HG02970 (cell line): ENCODE measurements around the gene STK38.

ENCODE experiments used
- ATAC-seq: cut with Tn5 transposase; IDR thresholded peaks from one replicate; pipeline ENCODE4 v1.9.1; 2021; ENCODE audit warnings: mild to moderate bottlenecking, moderate library complexity, moderate number of reproducible peaks; ENCODE audit not compliant: unreplicated experiment, low FRiP score

The STK38 gene

GRCh38 chr6:36566418-36566905 is 19.2 kb upstream of the STK38 start:
- no peak for ATAC-seq

- no peak for ATAC-seq
Measured at GRCh38 chr6:36563928-36564284, 16.6 kb upstream of the STK38 start.

DNA sequence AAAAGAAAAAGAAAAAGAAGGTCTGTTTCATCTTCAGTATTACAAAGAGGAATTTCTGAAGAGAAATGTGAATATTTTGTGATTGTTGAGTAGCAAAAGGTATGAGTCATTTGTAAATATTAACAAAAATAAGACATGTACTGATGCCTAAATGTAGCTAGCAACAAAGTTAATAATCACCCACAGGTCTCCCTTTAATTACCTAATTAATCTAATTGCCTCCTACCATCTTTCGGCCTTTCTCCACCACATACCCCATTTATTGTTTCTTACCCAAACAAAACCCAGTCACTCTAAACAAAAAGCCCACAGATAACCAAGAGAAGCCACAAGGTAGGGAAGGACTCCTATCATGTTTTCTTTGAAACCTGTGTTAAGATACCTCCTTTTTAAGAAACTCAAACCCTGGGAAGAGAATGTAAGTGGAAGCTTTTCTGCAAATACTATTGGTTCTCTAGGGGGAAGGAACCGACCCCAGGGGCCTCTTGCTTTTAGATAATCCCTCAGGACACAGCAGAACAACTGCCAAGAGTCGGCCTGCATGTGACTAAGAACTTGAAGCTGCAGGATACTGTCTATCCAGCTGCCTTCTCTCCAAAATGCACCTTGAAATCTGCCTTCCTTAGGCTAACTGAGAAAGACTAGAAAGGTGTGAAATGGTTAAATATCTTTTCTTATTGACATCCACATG is 16.1 kb upstream of the STK38 start:
- ATAC-seq, result no peak

DNA sequence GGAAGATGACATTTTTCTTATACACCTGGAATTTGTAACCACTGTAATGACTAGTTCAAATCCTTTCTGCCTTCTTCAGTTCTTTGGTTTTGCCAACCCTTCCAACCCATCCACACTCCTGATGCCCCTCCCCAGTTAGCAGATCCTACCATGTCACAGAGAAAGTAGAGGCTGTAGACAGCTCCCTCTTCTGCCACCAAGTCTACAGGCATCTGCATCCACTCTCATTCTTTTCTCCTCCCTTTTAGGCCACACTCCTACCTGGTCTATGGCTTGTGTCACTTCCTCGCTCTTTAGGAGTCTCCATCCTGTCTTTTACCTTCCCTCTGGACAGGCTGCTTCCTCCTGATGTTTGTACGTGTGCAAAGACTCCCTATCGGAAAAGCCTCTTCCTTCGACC is 13.5 kb upstream of the STK38 start:
- no peak for ATAC-seq

DNA sequence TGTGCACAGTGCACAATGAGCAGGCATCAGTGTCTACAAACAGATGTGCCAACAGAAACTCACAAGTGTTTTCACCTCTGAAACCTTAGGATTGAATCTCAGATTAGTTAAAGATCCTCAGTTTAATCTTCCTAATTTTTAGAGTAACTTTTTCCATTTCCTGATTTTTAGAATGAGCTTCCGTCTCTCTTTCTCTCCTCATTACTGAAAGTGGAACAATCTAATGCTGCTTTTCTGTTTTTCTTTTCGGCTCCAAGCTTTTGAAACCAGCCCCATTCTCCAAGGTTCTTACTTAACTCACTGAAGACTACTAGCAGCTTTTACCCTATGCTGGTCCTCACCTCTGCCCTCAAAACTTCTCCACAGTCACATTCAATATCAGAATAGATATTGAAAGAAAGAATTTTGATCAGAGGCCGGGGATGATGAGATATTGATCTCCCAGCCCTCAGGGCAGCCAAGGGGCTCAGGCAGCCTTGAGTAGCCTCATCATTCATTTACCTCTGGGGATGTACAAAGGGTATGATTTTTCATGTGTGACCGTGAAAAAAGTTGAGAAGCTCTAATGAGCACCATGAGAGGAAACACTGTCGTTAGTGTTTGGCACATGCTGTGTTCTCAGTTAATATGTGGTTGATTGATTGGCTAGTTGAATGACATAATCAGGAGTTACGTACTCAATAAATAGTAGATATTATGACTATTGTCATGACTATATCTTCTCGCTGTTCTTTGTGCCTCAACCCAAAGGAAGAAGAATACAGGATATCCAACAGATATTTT is 11.9 kb upstream of the STK38 start:
- ATAC-seq, result no peak

- ATAC-seq, result no peak
Measured at GRCh38 chr6:36556281-36556680, 9.0 kb upstream of the STK38 start.

GRCh38 chr6:36555750-36556252 is 8.5 kb upstream of the STK38 start:
- no peak for ATAC-seq

GRCh38 chr6:36550473-36551000 is 3.3 kb upstream of the STK38 start:
- ATAC-seq, result no peak

- ATAC-seq, result no peak
Measured at GRCh38 chr6:36548401-36548743, 1.1 kb upstream of the STK38 start.

GRCh38 chr6:36547646-36548400 is 544 bp upstream of the STK38 start:
- ATAC-seq, result no peak

- ATAC-seq, result peak; percentile 15
Measured at GRCh38 chr6:36546308-36546919, 865 bp downstream of the STK38 start.

GRCh38 chr6:36545767-36546307 is 1.4 kb downstream of the STK38 start:
- no peak for ATAC-seq

DNA sequence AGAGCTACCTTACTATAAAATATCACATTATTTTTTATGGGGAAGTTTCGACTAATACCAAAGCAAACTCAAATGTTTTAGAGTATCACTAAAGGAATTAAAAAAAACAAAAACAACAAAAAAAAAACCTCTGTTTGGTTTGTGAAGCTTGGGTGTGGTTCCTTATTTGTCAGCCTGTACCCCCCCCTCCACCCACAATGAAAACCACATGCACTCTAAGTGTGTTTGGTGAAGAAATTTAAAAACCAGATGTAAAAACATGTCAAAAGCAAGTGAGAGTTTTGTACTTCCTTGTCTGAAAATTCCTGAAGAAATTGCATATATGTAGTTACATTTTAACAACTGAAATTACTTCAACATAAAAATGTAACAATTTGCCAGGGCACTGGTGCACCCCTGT is 3.1 kb downstream of the STK38 start:
- no peak for ATAC-seq

- ATAC-seq, result no peak
Measured at GRCh38 chr6:36542041-36542440, 5.2 kb downstream of the STK38 start.

DNA sequence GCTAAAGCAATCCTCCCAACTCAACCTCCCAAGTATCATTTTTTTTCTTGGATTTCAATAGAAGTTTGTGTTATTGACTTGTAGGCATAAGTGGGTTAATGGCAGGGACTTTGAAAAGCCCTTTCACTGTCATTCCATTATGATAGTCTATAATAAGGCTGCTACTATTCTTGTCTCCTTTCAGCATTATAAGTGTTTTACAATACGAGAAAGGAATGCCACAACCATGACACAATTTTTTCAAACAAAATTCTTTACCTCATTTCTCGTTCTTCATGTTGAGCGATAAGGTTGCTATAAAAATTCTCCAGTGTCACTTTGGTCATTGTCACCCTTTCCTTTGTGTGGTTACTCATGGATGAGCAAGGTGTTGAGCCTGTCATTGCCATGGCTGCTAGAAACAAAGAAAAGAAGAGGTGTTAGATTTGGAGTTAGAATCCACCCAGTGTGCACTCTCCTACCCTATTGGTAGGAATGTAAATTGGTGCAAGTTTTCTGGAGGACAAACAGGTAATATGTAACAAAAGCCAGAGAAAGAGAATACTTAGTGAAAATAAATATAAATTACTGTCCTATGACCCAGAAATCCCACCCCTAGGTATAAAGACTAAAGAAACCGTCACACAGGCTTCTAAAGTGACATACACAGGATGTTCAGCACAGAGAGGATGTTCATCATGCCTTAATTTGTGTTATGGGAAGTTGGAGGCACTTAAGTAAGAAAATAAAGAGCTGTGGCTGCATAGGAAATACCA is 7.3 kb downstream of the STK38 start:
- ATAC-seq, result no peak

DNA sequence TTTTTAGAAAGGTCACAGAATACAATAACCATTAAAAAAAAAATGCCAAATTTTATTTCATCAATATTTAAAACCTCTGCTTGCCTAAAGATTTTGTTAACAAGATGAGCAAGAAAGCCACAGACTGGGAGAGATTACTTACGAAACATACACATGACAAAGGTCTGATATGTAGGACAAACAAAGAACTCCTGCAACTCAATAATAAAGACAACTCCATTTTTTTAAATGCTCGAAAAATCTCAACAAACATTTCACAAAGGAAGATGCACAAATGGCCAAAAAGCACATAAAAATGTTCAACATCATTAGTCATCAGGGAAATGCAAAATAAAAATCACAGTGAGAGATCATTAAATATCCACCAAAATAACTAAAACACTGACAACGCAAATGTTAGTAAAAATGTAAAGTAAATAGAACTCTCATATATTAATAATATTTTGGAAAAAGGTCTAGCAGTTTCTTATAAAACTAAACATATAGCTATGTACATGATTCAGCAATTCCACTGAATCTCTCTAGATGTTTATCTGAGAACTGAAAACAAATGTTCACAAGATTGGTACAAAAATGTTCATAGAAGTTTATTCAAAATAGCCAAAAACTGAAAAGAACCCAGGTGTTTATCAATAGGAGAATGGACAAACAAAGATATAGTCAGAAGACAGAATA is 10.3 kb downstream of the STK38 start:
- ATAC-seq, result no peak

GRCh38 chr6:36533321-36533720 is 14.0 kb downstream of the STK38 start:
- no peak for ATAC-seq

- ATAC-seq, result no peak
Measured at GRCh38 chr6:36526066-36526465, 21.2 kb downstream of the STK38 start.

GRCh38 chr6:36525346-36525745 is 21.9 kb downstream of the STK38 start:
- ATAC-seq, result no peak
